Stimulated activated naive CD8-positive, alpha-beta T cell treated with anti-CD3 and anti-CD28 coated beads, Interleukin-15, amount 100 ng/mL, for 72 hours (primary cell): ENCODE measurements around the gene SIX3.

ENCODE experiments used
- ATAC-seq: fragments of 150-1000 bp; cut with Tn5 transposase; 2 replicates; pipeline ENCODE4 v1.10.0; 2021; ENCODE audit warnings: mild to moderate bottlenecking, moderate library complexity
- DNase-seq, 2 donors: peaks; one replicate each; pipeline ENCODE4 v3.0.0; 2021 to 2022
- H3K27ac Mint-ChIP-seq, 2 donors: one replicate each; pipeline ENCODE4 v1.8.0; 2022; ENCODE audit warnings: mild to moderate bottlenecking in 2 of 2, mixed read lengths in 2 of 2, moderate library complexity in 2 of 2
- H3K27me3 Mint-ChIP-seq: one replicate; pipeline ENCODE4 v1.8.0; 2022; ENCODE audit warnings: mixed read lengths
- H3K4me1 Mint-ChIP-seq: one replicate; pipeline ENCODE4 v1.8.0; 2022; ENCODE audit warnings: mild to moderate bottlenecking, mixed read lengths
- H3K4me3 Mint-ChIP-seq, 2 donors: one replicate each; pipeline ENCODE4 v1.8.0; 2022; ENCODE audit warnings: mild to moderate bottlenecking in 2 of 2, mixed read lengths in 2 of 2, moderate library complexity in 1 of 2
- H3K9me3 Mint-ChIP-seq, 2 donors: one replicate each; pipeline ENCODE4 v1.8.0; 2022; ENCODE audit warnings: mixed read lengths in 2 of 2

The SIX3 gene

DNA sequence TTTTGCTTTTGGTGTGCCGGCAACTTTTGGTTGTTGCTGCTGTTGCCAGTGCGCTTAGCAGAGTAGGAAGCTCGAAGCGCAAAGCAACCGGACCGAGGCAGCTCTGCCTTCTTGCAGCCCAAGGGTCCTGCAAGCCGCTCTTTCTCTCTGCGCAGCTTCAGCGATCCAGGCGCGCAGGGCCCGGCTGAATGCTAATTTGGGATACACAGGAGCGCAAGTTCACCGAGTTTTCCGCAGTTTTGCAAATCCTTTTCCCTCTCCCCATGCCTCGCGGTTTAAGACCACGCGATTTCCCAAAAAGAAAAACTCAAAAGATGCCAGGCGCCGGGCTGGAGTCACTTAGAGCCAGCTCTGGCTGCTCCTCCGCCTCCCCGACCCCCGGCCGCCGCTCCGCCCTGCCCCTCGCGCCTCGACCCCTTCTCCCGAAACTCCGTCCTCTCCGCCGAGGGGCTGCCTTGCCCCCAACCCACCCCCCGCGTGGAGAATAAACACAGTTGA lies 13.5 kb upstream of the SIX3 start:
- Mint-ChIP-seq H3K9me3 (no peaks in the 10 kb centered on the region), H3K4me3 (peak overlapping the region in 1 of 2 donors; percentile 35), H3K4me1 (peaks cover 35% of the 10 kb centered on the region), H3K27ac (no peak overlapping the region), H3K27me3 (peaks cover 86% of the 10 kb centered on the region)
- DNase-seq (no peak), ATAC-seq (no peak)

DNA sequence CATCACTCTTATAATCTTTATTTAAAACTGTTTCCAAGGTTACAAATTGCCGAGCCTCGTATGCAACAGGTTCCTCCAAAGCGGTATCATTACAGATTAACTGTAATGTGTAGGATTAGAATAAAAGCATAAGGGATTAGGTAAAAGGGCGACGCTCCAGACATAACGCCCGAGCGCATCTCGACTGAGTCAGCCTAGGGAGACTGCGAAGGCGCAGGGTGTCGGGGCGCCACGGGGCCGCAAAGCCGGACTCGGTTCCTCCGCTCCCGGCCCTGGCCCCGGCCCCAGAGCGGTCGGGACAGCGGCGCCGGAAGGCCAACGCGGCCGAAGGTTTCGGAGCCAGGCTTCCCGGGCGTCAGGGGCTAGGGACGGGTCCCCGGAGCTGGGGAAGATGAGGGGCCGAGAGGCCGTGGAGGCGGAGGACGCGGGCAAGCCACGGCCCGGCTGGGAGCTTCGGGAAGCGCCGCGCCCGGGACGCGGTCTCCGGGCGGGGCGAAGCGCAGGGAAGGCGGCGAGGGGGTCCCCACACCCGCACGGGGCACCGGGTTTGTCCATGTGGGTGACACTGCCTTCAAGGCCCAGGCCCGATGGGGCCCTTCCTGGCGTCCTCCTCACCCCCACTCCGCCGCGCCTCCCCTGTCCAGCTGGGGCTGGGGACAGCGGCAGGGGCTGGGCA lies 12.9 kb upstream of the SIX3 start:
- peak overlapping the region in 1 of 2 donors; percentile 35 for H3K4me3 Mint-ChIP-seq
- H3K4me1 Mint-ChIP-seq: peaks cover 41% of the 10 kb centered on the region
- no peak overlapping the region for H3K27ac Mint-ChIP-seq
- ATAC-seq: peak; percentile 38
- no peaks in the 10 kb centered on the region for H3K9me3 Mint-ChIP-seq
- peak in 1 of 2 donors; percentile 3 for DNase-seq
- H3K27me3 Mint-ChIP-seq: peaks cover 86% of the 10 kb centered on the region

DNA sequence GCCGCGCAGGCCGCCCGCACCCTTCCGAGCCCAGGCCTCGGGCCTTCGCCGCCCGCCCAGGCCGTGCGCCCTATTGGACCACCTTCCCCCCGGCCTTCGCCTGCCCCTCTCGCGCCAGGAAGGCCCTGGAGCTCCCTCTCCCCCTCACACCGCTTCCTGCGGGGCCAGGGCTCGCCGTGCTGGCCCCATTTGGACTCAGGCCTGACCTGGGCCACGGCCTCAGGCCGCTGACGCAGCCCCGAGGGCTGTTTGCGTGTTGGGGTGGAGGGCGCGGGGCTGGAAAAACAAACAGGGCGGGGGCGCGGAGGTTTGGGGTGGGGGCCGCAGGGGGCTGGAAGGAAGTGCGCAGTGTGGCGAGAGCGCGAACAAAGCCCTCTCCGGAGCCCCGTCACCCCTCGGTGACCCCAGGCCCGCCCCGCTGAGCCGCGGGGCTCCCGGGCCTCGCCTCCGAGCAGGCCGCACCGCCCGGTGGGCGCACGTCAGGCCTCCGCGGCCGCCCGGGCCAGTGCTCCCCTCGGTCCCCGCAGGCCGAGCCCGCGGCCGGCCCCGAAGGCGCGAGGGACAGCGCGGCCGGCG lies 12.3 kb upstream of the SIX3 start:
- Mint-ChIP-seq H3K9me3 (no peaks in the 10 kb centered on the region), H3K4me1 (peaks cover 47% of the 10 kb centered on the region), H3K27ac (no peak overlapping the region), H3K4me3 (no peak overlapping the region), H3K27me3 (peaks cover 86% of the 10 kb centered on the region)
- no peak for DNase-seq
- peak; percentile 31 for ATAC-seq

DNA sequence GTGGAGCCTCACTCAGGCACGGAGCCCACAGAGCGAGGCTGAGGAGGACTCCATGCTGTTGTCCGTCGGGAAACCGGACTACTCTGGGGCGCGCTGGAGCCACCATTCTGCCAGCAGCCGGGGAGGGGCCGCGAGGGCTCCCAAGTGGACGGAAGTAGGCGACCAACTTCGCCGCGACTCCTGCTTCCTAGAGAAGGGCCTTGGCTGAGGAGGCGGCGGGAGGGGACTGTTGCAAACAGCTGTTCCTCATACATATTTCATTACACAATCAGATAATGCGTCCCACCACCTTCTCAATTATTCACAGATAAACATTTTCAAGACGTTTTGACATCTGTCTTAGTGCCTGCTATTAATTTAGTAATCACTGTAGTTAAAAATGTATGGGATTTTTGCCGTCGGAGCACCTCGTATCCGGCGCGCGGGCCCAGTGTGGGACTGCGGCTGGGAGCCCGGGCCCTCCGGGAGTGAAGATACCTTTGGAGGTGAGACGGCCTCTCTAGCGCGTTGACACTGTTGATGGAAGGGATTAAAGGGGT lies 11.7 kb upstream of the SIX3 start:
- ATAC-seq (no peak), DNase-seq (peak in 1 of 2 donors; percentile 4)
- no peaks in the 10 kb centered on the region for H3K9me3 Mint-ChIP-seq
- peaks cover 50% of the 10 kb centered on the region for H3K4me1 Mint-ChIP-seq
- H3K27ac Mint-ChIP-seq: no peak overlapping the region
- H3K4me3 Mint-ChIP-seq: peak overlapping the region; percentile 37 to 56
- H3K27me3 Mint-ChIP-seq: peaks cover 88% of the 10 kb centered on the region

DNA sequence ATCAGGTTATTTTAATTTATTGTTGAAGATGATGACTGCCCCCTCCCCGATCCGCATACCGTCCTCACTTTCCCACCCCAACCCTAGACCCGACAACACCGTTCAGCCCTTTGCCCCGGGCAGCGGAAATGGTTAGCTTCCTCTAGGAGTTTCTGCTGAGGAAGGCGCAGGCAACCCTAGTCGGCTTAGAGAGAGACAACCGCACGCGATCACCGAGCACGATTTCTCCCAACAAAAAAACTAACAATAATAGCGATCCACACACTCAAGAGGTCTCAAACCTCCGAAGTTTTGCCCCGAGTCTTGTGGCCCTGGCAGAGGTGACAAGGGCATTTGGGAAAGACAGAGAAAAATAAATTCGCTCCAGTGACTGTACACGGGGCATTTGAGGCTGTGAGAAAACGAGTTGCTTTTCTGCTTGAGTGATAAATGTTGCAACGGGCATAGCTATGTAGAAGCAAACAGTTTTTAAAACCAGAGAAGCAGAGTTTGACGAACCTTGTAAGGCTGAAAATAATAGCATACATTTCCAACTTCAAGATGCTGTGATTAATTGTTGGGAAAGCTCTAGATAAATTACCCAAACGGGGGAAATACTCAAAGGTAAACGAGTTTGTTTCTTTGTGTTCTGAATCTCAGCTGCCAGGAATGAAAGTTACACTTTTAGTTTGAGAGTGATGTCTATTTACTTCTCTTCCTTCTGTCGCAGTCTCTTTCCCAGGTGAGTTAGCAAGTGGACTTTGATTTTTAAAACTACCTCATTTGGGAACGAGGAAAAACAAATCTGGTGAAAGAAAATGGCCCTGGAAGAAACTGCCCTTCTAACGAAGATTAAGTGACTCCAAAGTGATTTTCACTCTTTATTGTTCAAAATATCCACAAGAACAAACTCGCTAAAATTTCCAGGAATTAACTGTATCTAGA lies 11.0 kb upstream of the SIX3 start:
- peak in 1 of 2 donors; percentile 14 for DNase-seq
- H3K27ac Mint-ChIP-seq: no peak overlapping the region
- peaks cover 89% of the 10 kb centered on the region for H3K27me3 Mint-ChIP-seq
- H3K4me3 Mint-ChIP-seq: peak overlapping the region; percentile 37 to 56
- no peaks in the 10 kb centered on the region for H3K9me3 Mint-ChIP-seq
- no peak for ATAC-seq
- peaks cover 58% of the 10 kb centered on the region for H3K4me1 Mint-ChIP-seq

DNA sequence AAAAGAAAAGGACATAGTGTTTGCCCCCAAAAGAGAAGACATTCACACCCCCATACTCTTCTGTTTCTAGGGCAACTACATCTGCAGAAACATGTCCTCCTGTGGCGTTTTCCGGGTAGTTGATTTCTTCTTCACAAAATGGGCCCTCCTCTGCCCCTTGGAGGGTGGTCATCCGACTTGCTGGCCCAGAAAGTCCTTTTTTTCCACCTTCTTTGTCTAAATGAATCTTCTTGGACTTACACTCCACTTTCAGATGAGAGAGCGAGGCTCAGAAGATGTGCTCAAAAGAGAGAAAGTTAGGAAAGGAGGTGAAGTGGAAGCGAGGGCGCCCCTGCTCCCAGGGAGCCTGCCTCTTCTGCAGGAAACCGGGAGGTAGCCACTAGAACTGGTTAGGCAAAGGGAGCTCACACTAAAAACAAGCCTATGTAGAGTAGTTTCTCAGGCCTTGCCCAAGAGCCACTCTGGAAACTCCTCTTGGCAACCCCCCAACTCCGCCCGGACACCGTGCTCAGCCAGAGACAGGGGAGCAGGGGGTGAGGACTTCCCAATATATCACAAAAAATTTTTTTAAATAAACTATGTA lies 10.2 kb upstream of the SIX3 start:
- Mint-ChIP-seq H3K4me1 (peaks cover 65% of the 10 kb centered on the region), H3K4me3 (no peak overlapping the region), H3K27ac (no peak overlapping the region), H3K9me3 (no peaks in the 10 kb centered on the region), H3K27me3 (peaks cover 89% of the 10 kb centered on the region)
- no peak for DNase-seq
- ATAC-seq: no peak

DNA sequence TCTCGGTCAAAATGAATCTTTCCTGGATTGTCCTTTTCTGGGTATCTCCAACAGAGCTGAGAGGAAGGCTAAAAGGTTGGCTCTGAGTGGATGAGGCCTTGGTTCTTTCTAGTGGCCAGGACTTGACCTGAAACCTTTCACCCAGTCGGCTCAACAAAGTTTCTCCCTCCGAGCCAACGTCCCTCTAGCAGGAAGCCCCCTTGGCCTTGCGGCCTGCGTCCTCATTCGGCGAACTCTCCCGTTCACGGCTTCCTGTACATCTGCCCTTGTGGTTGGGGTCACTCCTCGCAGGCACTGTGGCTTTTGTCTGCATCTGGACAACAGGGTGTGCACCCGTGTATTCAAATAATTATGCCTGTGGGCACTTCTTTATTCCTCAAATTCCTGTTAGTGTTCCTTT lies 9.4 kb upstream of the SIX3 start:
- no peak overlapping the region for H3K4me3 Mint-ChIP-seq
- H3K9me3 Mint-ChIP-seq: no peaks in the 10 kb centered on the region
- no peak for DNase-seq
- H3K27me3 Mint-ChIP-seq: peaks cover 90% of the 10 kb centered on the region
- H3K4me1 Mint-ChIP-seq: peaks cover 73% of the 10 kb centered on the region
- H3K27ac Mint-ChIP-seq: no peak overlapping the region
- ATAC-seq: no peak

DNA sequence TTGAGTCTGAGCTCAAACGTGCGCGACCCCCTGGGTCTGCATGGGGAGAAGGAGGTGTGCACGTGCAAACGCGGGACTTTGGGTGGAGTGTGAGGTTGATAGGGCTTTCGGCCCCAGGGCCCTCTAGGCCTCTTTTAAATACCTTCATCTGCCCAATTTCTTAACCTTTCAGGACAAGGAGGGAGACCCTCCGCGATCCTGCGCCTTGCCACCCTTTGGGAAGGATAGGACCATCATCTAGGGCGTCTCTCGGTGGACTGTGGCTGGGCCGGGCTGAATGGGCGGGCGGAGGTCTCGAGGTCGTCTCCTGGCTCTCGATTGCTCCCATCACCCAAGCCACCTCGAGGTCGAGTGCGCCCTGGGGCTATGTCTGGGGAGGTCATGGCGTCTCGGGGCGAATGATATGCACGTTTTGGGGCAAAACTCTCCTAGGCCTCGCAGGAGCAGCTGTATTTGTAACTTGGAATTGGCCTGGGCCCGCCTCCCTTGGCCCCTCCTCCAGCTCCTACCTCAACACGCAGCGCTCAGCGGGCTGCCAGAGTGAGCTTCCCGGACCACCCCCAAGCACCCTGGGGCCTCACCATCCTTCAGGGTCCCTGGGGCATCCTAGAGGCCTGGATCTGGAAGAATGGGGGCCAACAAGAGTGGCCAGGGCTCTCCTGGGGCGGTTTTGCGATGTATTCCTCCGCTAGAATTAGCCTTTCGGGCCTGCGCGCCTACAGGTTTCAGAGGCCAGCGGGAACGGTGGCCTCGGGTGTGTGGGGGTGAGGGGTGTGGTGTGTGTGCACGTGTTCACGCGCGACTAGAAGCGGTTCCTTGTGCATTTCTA lies 8.7 kb upstream of the SIX3 start:
- Mint-ChIP-seq H3K4me1 (peaks cover 80% of the 10 kb centered on the region), H3K9me3 (no peaks in the 10 kb centered on the region), H3K27me3 (peaks cover 92% of the 10 kb centered on the region), H3K27ac (peak overlapping the region in 1 of 2 donors; percentile 34), H3K4me3 (peak overlapping the region; percentile 38 to 47)
- DNase-seq: peak in 1 of 2 donors; percentile 16
- no peak for ATAC-seq

DNA sequence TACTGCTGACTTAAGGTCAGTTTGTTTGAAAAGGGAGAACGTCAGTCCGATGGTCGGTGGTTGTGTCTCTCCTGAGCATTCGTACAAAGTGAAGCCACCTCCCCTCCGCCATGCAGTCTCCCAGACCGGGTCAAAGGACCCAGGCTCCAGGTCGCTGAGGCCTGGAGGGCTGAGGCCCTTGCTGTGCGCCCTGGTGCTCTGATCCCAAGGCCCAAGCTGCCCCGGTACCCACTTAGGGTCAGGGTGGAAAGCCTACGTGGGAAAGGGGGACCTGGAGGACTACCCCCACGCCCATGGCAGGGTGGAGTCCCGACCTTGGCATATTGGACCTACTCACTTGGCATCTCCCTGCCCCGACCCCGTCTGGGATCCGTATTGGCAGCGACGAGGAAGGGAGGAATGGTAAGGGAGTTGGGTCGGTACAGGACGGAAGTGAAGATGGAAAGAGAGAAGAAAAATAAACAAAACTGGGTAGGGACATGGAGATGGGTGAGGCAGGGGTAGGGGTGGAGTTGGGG lies 8.0 kb upstream of the SIX3 start:
- no peaks in the 10 kb centered on the region for H3K9me3 Mint-ChIP-seq
- DNase-seq (peak in 1 of 2 donors; percentile 11), ATAC-seq (no peak)
- H3K4me3 Mint-ChIP-seq: peak overlapping the region; percentile 38 to 47
- no peak overlapping the region for H3K27ac Mint-ChIP-seq
- peaks cover 93% of the 10 kb centered on the region for H3K27me3 Mint-ChIP-seq
- H3K4me1 Mint-ChIP-seq: peaks cover 82% of the 10 kb centered on the region

DNA sequence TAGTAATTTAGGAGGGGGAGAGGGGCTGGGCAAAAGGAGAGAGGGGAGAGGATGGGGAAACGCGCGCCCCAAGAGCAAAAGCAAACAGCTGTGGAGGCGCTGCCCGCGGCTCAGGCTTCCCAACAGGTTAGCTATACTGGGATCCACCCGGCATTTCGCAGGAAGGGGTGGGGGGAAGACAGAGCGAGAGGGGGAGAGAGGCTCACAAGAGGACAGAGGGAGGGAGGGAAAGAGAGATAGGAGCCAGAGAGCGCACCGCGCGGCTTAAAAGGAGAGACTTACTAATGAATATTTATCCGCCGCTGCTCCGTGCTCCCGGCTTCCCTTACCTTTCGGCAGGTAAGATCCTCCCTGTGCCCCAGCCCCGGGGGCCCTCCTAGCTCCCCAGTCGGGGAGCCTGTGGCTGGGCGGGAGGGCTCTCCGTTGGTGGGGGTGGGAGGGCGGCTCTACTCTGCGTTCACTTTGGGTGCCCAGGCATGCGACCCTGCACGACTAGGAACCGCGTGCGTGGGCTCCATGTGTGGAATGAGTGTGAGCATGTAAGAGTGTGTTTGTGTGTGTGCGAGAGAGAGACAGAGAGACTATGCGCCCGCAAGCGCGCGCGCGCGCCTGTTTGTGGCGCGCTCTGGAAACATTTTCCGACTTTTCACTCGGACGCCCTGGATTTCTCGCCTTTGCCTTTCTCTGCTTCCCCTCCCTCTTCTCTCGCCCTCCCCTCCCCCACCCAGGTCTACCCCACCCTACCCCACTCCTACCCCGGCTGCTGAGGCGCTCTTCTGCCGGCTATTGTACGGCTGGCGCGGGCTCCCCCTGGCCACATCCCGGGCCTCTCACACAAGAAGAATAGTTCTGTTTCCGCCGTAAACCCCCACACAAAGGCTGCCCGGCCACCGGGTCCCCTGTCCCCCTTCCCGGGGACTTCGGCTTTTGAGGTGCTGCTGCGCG lies 7.2 kb upstream of the SIX3 start:
- DNase-seq (no peak), ATAC-seq (no peak)
- Mint-ChIP-seq H3K4me3 (peak overlapping the region; percentile 55 to 74), H3K9me3 (no peaks in the 10 kb centered on the region), H3K27me3 (peaks cover 97% of the 10 kb centered on the region), H3K4me1 (peaks cover 85% of the 10 kb centered on the region), H3K27ac (peak overlapping the region in 1 of 2 donors; percentile 76)

DNA sequence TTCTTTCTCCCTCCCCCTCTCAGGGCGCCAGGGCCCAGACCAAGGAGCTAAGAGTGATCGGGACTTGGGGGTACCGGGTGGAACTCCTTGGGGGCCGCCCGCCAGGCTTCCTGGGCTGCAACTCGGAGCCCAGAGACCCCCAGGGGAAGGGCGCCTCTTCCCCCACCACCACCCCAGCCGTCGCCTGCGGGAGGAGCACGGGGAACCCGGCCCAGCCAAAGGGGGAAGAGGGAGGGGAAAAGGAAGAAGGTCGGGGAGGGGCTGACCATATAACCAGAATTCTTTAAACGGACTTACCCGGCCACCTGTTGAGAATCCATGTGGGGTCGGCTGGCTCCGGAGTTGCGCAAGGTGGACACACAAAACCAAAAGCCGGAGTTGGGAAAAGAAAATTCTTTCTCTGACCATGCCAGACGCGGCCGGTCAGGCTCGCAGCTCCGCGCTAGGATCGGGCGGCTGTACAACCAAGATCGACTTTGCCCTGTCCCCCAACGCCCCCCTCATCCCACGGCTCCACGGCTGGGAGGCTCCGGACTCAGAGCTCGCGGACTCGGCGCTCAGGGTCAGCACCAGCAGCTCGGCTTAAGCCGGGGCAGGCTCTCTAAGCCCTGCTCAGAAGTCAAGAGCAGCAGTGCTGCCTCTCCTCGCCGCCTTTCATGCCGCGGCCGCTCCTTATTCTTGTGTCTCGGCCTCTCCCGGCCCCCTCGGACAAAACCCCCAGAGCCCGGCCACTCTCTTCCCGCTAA lies 6.3 kb upstream of the SIX3 start:
- H3K9me3 Mint-ChIP-seq: no peaks in the 10 kb centered on the region

DNA sequence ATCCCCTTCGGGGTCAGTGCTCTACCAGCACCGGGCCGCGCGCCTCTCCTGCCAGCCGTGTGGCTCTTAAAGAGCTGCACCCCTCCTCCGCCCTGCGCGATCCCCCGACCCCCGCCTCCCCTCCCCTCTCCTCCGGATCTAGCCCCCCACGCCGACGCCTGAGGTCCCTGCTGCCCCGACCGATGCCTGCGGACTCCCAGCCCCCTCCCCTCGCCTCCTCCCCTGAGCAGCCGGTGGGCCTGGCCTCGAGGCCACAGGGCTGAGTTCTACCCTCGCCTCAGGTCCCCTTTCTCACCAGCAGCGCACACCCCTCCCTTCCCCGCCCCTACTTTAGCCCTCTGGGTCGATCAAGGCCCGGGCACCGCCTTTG lies 5.8 kb upstream of the SIX3 start:
- no peak for DNase-seq
- peak overlapping the region; percentile 55 to 70 for H3K4me3 Mint-ChIP-seq
- peaks cover 86% of the 10 kb centered on the region for H3K4me1 Mint-ChIP-seq

More for the DNA sequence above, 6.3 kb upstream of the SIX3 start:
- Mint-ChIP-seq H3K4me1 (peaks cover 88% of the 10 kb centered on the region), H3K4me3 (peak overlapping the region; percentile 55 to 74), H3K27me3 (peaks cover 99% of the 10 kb centered on the region), H3K27ac (peak overlapping the region in 1 of 2 donors; percentile 76)
- ATAC-seq (peak; percentile 4), DNase-seq (no peak)

DNA sequence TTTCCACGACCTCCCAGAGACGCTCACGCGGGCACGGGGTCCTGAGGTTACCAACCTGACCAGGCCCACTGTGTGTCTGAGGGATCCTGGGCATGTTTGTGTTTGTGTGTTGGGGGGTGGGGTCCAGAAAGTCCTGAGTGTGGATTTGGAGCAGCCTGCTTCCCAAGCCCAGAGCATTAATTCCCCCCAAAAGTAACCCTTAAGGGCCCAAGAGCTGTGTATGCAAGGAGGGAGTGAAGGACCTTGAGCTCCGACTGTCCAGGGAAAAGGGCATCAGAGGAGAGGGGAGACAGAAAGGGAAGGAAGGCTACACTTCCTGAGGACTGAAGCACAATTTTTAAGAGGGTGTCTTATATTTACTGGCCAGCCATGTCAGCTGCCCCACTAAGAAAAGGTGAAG lies 5.2 kb upstream of the SIX3 start:
- H3K4me3 Mint-ChIP-seq: no peak overlapping the region
- no peaks in the 10 kb centered on the region for H3K9me3 Mint-ChIP-seq
- peaks cover 99% of the 10 kb centered on the region for H3K27me3 Mint-ChIP-seq
- peaks cover 86% of the 10 kb centered on the region for H3K4me1 Mint-ChIP-seq
- DNase-seq (no peak), ATAC-seq (no peak)
- H3K27ac Mint-ChIP-seq: no peak overlapping the region

More for the DNA sequence above, 5.8 kb upstream of the SIX3 start:
- Mint-ChIP-seq H3K27ac (no peak overlapping the region), H3K27me3 (peaks cover 99% of the 10 kb centered on the region), H3K9me3 (no peaks in the 10 kb centered on the region)
- ATAC-seq: peak; percentile 15
